ENCODE measurements around the gene SLC22A23. TPM values are rescaled to one million over a fixed set of nuclear protein-coding genes. Genes with fewer than 3 reads are reported as not detected.

Gene SLC22A23
- total and polyA plus RNA-seq, 2 of the 4 experiments (the other 2 are of a cell fraction), result 0.72 to 1.6 TPM

GRCh38 chr6:3291346-3291745 lies 165.5 kb downstream of the SLC22A23 start:
- CTCF ChIA-PET, result no interaction called here
- POLR2A ChIA-PET (ENCODE audit: unreplicated experiment), result no interaction called here

More at GRCh38 chr6:3291346-3291745, 165.5 kb downstream of the SLC22A23 start:
- in situ Hi-C loops (cut with MboI; ENCODE audit: low sequenced_read_pairs) (no loop called here), intact Hi-C loops (cut with micrococcal nuclease) (no loop called here), dilution Hi-C loops (cut with HindIII; ENCODE audit: low sequenced_read_pairs, unreplicated experiment) (no loop called here)
- no peak overlapping the region for H3K27ac ChIP-seq (ENCODE audit: insufficient read depth, low read length)
- H4K20me1 ChIP-seq (ENCODE audit: insufficient read depth, low read length), result no peaks in the 10 kb centered on the region
- no TSS peak for BruUV-seq (replicated peaks)
- no peak overlapping the region for H2AK5ac ChIP-seq (ENCODE audit: low read depth, low read length)
- DNase-seq, result no peak
- no peak overlapping the region for H3K23ac ChIP-seq (ENCODE audit: low read depth, low read length)
- WGBS, 2 experiments (ENCODE audit: extremely low coverage in 2 of 2, insufficient read length in 1 of 2), result no CpG with 5 or more reads among the region's 4 CpGs
- H2BK20ac ChIP-seq (ENCODE audit: low read depth, low read length), result no peak overlapping the region
- H4K91ac ChIP-seq (ENCODE audit: insufficient read depth, low read depth, low read length), result no peak overlapping the region
- H3K18ac ChIP-seq (ENCODE audit: low read depth, low read length), result no peak overlapping the region
- H3K4me2 ChIP-seq (ENCODE audit: low read depth, low read length), result no peak overlapping the region
- H3K4ac ChIP-seq (ENCODE audit: low read depth, low read length), result no peak overlapping the region
- no peak overlapping the region for H2BK120ac ChIP-seq (ENCODE audit: low read depth, low read length)
- H4K8ac ChIP-seq (ENCODE audit: low read depth in 2 of 2, low read length in 2 of 2), result no peak overlapping the region
- H3K56ac ChIP-seq (ENCODE audit: extremely low read depth, insufficient read depth, low read length), result no peak overlapping the region
- no peak overlapping the region for H3K14ac ChIP-seq (replicated peaks; ENCODE audit: low read depth, low read length)
- no peak overlapping the region for H2BK15ac ChIP-seq (ENCODE audit: low read depth, low read length)
- H4K5ac ChIP-seq (ENCODE audit: low read depth, low read length), result no peak overlapping the region
- H3K36me3 ChIP-seq (ENCODE audit: control insufficient read depth, insufficient read depth, low read length), result no peaks in the 10 kb centered on the region
- no peak overlapping the region for H2AK9ac ChIP-seq (replicated peaks; ENCODE audit: low read depth, low read length, poor library complexity)
- H2AFZ ChIP-seq (replicated peaks; ENCODE audit: low read length, poor library complexity), result no peak overlapping the region
- H3K9me3 ChIP-seq (ENCODE audit: control insufficient read depth, insufficient read depth, low read length), result no peaks in the 10 kb centered on the region
- ATAC-seq (ENCODE audit: low read depth), result no peak
- H3K9me1 ChIP-seq (ENCODE audit: insufficient read depth, low read length), result no peaks in the 10 kb centered on the region
- H3K79me1 ChIP-seq (ENCODE audit: low read depth in 1 of 2, low read length in 2 of 2), result no peaks in the 10 kb centered on the region
- TF ChIP-seq CHD1 (IDR thresholded peaks at IDR 0.05; ENCODE audit: low read depth, low read length) (no peak), MAZ (IDR thresholded peaks at IDR 0.05; ENCODE audit: borderline replicate concordance, low read depth, low read length) (no peak), ELK1 (IDR thresholded peaks at IDR 0.05; ENCODE audit: borderline replicate concordance, low read depth, low read length) (no peak), BHLHE40 (IDR thresholded peaks at IDR 0.05; ENCODE audit: low read depth, low read length) (no peak), NFE2L2 (IDR thresholded peaks at IDR 0.05; ENCODE audit: low read depth, low read length) (no peak), RFX5 (IDR thresholded peaks at IDR 0.05; ENCODE audit: low read depth, low read length) (no peak), MXI1 (IDR thresholded peaks at IDR 0.05; ENCODE audit: borderline replicate concordance, low read depth, low read length) (no peak), SMC3 (IDR thresholded peaks at IDR 0.05; ENCODE audit: low read depth, low read length) (no peak), FOS (IDR thresholded peaks at IDR 0.05; ENCODE audit: low read depth, low read length) (no peak), RCOR1 (IDR thresholded peaks at IDR 0.05; ENCODE audit: insufficient replicate concordance, low read length) (no peak), MAFK (IDR thresholded peaks at IDR 0.05; ENCODE audit: low read depth, low read length) (no peak), RAD21 (IDR thresholded peaks at IDR 0.05; ENCODE audit: low read length) (no peak), POLR2A (IDR thresholded peaks at IDR 0.05; ENCODE audit: low read depth, low read length) (no peak), CEBPB (IDR thresholded peaks at IDR 0.05; ENCODE audit: low read depth, low read length) (no peak)
- TF ChIP-seq, protein P1, sequence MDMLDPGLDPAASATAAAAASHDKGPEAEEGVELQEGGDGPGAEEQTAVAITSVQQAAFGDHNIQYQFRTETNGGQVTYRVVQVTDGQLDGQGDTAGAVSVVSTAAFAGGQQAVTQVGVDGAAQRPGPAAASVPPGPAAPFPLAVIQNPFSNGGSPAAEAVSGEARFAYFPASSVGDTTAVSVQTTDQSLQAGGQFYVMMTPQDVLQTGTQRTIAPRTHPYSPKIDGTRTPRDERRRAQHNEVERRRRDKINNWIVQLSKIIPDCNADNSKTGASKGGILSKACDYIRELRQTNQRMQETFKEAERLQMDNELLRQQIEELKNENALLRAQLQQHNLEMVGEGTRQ (IDR thresholded peaks at IDR 0.05; ENCODE audit: low read depth, low read length), result no peak
- TF ChIP-seq, protein P2, sequence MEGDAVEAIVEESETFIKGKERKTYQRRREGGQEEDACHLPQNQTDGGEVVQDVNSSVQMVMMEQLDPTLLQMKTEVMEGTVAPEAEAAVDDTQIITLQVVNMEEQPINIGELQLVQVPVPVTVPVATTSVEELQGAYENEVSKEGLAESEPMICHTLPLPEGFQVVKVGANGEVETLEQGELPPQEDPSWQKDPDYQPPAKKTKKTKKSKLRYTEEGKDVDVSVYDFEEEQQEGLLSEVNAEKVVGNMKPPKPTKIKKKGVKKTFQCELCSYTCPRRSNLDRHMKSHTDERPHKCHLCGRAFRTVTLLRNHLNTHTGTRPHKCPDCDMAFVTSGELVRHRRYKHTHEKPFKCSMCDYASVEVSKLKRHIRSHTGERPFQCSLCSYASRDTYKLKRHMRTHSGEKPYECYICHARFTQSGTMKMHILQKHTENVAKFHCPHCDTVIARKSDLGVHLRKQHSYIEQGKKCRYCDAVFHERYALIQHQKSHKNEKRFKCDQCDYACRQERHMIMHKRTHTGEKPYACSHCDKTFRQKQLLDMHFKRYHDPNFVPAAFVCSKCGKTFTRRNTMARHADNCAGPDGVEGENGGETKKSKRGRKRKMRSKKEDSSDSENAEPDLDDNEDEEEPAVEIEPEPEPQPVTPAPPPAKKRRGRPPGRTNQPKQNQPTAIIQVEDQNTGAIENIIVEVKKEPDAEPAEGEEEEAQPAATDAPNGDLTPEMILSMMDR (conservative IDR thresholded peaks at IDR 0.05; ENCODE audit: low read depth, low read length), result no peak
- H3K9ac ChIP-seq (ENCODE audit: low read depth, low read length), result no peak overlapping the region
- no peaks in the 10 kb centered on the region for H3K4me1 ChIP-seq (ENCODE audit: control insufficient read depth, insufficient read depth, low read length)
- no peak overlapping the region for H2BK5ac ChIP-seq (ENCODE audit: low read depth, low read length, poor library complexity, severe bottlenecking)
- H3K27me3 ChIP-seq (ENCODE audit: control insufficient read depth, insufficient read depth, low read length), result peaks cover 12% of the 10 kb centered on the region; the same call in 1 of the 2 replicates
- H3K4me3 ChIP-seq (ENCODE audit: insufficient read depth, low read depth, low read length), result no peak overlapping the region
